ENCODE measurements around the gene FAM163B. TPM values are rescaled to one million over a fixed set of nuclear protein-coding genes. Genes with fewer than 3 reads are reported as not detected.
"Not testable (repeated sequence)": the region's sequence is repeated elsewhere in the genome, so short reads cannot be mapped to it uniquely, and the experiment has no call there.

The FAM163B gene
- total and polyA plus RNA-seq, 2 experiments from 2014 or later, result 5.6 TPM; not detected in 1

DNA sequence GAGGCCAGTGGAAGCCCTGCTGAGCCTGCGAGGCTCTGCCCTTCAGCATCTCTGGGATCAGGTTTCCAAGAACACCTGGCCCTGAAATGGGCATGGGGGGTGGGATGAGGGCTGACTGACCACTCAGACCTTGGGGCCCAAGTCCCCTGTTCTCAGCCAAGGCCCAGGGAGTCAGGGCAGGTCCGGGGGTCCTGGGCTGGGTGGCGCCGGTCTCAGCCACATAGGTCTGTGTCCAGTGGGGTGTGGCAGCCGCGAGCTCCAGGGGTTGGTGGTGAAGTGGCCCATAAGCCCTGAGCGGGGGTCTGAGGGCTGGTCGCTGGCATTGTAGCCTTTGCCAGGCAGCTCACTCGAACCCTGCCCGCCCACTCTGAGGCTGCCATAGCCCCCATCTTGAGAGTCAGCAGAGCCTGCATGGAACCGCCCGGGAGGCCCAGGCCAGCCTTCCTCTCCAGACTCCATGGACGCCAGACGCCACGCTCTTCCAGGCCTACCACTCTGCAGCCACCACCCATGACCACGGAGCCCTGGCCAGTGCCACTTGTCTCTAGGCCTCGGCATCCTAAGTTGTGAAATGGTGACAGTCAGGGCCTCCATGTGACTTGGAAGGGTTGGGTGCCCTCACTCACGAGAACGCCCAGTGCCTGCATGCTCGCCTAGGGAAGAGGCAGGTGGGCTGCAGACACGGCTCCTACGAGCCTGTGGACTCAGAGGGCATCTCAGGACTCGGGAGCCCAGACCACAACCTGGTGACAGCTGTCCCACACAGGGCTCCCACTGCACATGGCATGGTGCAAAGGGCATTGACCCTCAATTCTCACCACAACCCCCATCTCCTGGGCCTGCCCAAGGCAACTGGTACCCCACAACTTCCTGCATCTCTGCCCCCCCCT, 20.3 kb upstream of the FAM163B start:
- Histone ChIP-seq H3K4me3 (no peak overlapping the region), H3K9me3 (ENCODE audit: low read depth) (no peaks in the 10 kb centered on the region), H3K36me3 (no peaks in the 10 kb centered on the region), H3K4me1 (ENCODE audit: low read depth) (no peaks in the 10 kb centered on the region), H3K27ac (no peak overlapping the region), H3K27me3 (peaks cover 3% of the 10 kb centered on the region)
- no peak for TF ChIP-seq CTCF (IDR thresholded peaks at IDR 0.05; ENCODE audit: low read depth, low read length)
- no peak for DNase-seq (ENCODE audit: low read depth in 1 of 2, low spot score in 1 of 2)

GRCh38 chr9:133628766-133629165, 19.6 kb upstream of the FAM163B start:
- Histone ChIP-seq H3K4me3 (no peak overlapping the region), H3K36me3 (no peaks in the 10 kb centered on the region), H3K27me3 (peaks cover 3% of the 10 kb centered on the region), H3K4me1 (ENCODE audit: low read depth) (no peaks in the 10 kb centered on the region), H3K27ac (no peak overlapping the region), H3K9me3 (ENCODE audit: low read depth) (no peaks in the 10 kb centered on the region)
- DNase-seq (ENCODE audit: low read depth in 1 of 2, low spot score in 1 of 2), result no peak
- no peak for TF ChIP-seq CTCF (IDR thresholded peaks at IDR 0.05; ENCODE audit: low read depth, low read length)

GRCh38 chr9:133627341-133627740, 18.2 kb upstream of the FAM163B start:
- DNase-seq (ENCODE audit: low read depth in 1 of 2, low spot score in 1 of 2), result no peak
- H3K27ac ChIP-seq, result no peak overlapping the region
- H3K4me3 ChIP-seq, result no peak overlapping the region
- H3K36me3 ChIP-seq, result no peaks in the 10 kb centered on the region
- TF ChIP-seq CTCF (IDR thresholded peaks at IDR 0.05; ENCODE audit: low read depth, low read length), result no peak
- peaks cover 7% of the 10 kb centered on the region for H3K27me3 ChIP-seq
- no peaks in the 10 kb centered on the region for H3K4me1 ChIP-seq (ENCODE audit: low read depth)
- no peaks in the 10 kb centered on the region for H3K9me3 ChIP-seq (ENCODE audit: low read depth)

DNA sequence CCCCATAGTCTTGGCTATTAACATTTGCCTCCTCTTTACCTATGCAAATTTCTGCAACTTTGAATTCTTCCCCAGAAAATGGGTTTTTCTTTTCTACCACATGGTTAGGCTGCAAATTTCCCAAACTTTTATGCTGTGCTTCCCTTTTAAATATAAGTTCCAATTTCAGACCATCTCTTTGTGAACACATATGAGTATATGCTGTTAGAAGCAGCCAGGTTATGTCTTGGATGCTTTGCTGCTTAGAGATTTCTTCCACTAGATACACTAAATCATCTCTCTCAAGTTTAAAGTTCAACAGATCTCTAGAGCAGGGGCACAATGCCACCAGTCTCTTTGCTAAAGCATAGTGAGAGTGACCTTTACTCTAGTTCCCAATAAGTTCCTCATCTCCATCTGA, 16.8 kb upstream of the FAM163B start:
- peaks cover 13% of the 10 kb centered on the region for H3K27me3 ChIP-seq
- not testable (repeated sequence) for H3K36me3 ChIP-seq; DNase-seq (ENCODE audit: low read depth in 1 of 2, low spot score in 1 of 2)

GRCh38 chr9:133622555-133622954, 13.4 kb upstream of the FAM163B start:
- Histone ChIP-seq H3K9me3 (ENCODE audit: low read depth) (no peaks in the 10 kb centered on the region), H3K27ac (no peak overlapping the region), H3K4me1 (ENCODE audit: low read depth) (no peaks in the 10 kb centered on the region), H3K4me3 (no peak overlapping the region), H3K27me3 (peaks cover 28% of the 10 kb centered on the region), H3K36me3 (no peaks in the 10 kb centered on the region)
- TF ChIP-seq CTCF (IDR thresholded peaks at IDR 0.05; ENCODE audit: low read depth, low read length), result no peak
- no peak for DNase-seq (ENCODE audit: low read depth in 1 of 2, low spot score in 1 of 2)

More for the DNA sequence above, 16.8 kb upstream of the FAM163B start:
- H3K9me3 ChIP-seq (ENCODE audit: low read depth); H3K4me3 ChIP-seq; H3K27ac ChIP-seq; H3K4me1 ChIP-seq (ENCODE audit: low read depth): not testable (repeated sequence)

GRCh38 chr9:133621725-133622267, 12.6 kb upstream of the FAM163B start:
- TF ChIP-seq CTCF (IDR thresholded peaks at IDR 0.05; ENCODE audit: low read depth, low read length), result no peak
- no peak for DNase-seq (ENCODE audit: low read depth in 1 of 2, low spot score in 1 of 2)
- Histone ChIP-seq H3K27me3 (peaks cover 28% of the 10 kb centered on the region), H3K27ac (no peak overlapping the region), H3K4me3 (no peak overlapping the region), H3K36me3 (no peaks in the 10 kb centered on the region), H3K9me3 (ENCODE audit: low read depth) (no peaks in the 10 kb centered on the region), H3K4me1 (ENCODE audit: low read depth) (no peaks in the 10 kb centered on the region)
